OCI-LY1 (cell line): ENCODE results near the gene NUP98.
"Not testable (repeated sequence)": the region's sequence is repeated elsewhere in the genome, so short reads cannot be mapped to it uniquely, and the experiment has no call there.

Experiments used
- CTCF ChIP-seq: fragments of 200-600 bp; sonication (generic), shearing (Covaris generic); IDR thresholded peaks from 2 replicates; pipeline ENCODE4 v1.5.1; 2017; ENCODE audit warnings: mild to moderate bottlenecking, antibody characterized with exemption, low read length, moderate library complexity, mixed read lengths
- EZH2 ChIP-seq: fragments of 200-600 bp; sonication (generic), shearing (Covaris generic); IDR thresholded peaks from 2 replicates; pipeline ENCODE4 v1.8.0; 2017; ENCODE audit warnings: borderline replicate concordance, mixed run types, mild to moderate bottlenecking, antibody characterized with exemption, low read length, moderate library complexity, mixed read lengths

- not testable (repeated sequence) for TF ChIP-seq EZH2, CTCF
Measured at GRCh38 chr11:3649374-3649773, 148.0 kb downstream of the NUP98 start.
